H1 (cell line): ENCODE results near the gene NRN1L. TPM values are rescaled to one million over a fixed set of nuclear protein-coding genes. Genes with fewer than 3 reads are reported as not detected.

ENCODE experiments used
- CTCF ChIA-PET: fragments of 300-600 bp; sonication (Branson Sonifier 250); formaldehyde crosslinking; loops from one replicate; lab custom pipeline; 2021; ENCODE audit not compliant: partially characterized antibody; lab: Charles Lee
- POLR2A ChIA-PET: fragments of 300-600 bp; sonication (Branson Sonifier 250); formaldehyde crosslinking; loops from one replicate; lab custom pipeline; 2021; ENCODE audit warnings: inconsistent platforms; ENCODE audit not compliant: partially characterized antibody; lab: Charles Lee
- DNase-seq, 2 experiments: peaks; one replicate each; pipeline versions ENCODE4 v3.0.0 to v3.0.0-alpha.2; 2010 to 2022; ENCODE audit warnings: low spot score in 2 of 2, low read depth in 1 of 2, mixed read lengths in 1 of 2
- FAIRE-seq: peaks from 2 replicates; lab custom pipeline; 2011; peaks lifted over from hg19 to GRCh38; lab: Jason Lieb, UNC
- H2AFZ ChIP-seq: 2 replicates; pipeline ENCODE4 v1.8.1; 2012; ENCODE audit warnings: low read length, inconsistent platforms
- H2AK5ac ChIP-seq: 2 replicates; pipeline ENCODE4 v1.6.1; 2013; ENCODE audit warnings: low read depth, low read length
- H2BK120ac ChIP-seq: replicated peaks from 2 replicates; pipeline ENCODE3; 2013; ENCODE audit warnings: low read depth, low read length, inconsistent platforms
- H2BK12ac ChIP-seq: 2 replicates; pipeline ENCODE4 v1.6.1; 2013; ENCODE audit warnings: low read depth, low read length
- H2BK15ac ChIP-seq: 2 replicates; pipeline ENCODE4 v1.6.1; 2013; ENCODE audit warnings: low read length
- H2BK20ac ChIP-seq: 2 replicates; pipeline ENCODE4 v1.6.1; 2013; ENCODE audit warnings: low read length
- H2BK5ac ChIP-seq: 2 replicates; pipeline ENCODE4 v1.6.1; 2013; ENCODE audit warnings: low read depth, low read length
- H3K14ac ChIP-seq: 2 replicates; pipeline ENCODE4 v1.6.1; 2013; ENCODE audit warnings: inconsistent platforms; ENCODE audit not compliant: insufficient read length
- H3K18ac ChIP-seq: 2 replicates; pipeline ENCODE4 v1.6.1; 2013; ENCODE audit warnings: low read length; ENCODE audit errors: extremely low read depth
- H3K23ac ChIP-seq: 2 replicates; pipeline ENCODE4 v1.6.1; 2013; ENCODE audit warnings: inconsistent platforms; ENCODE audit not compliant: insufficient read length
- H3K23me2 ChIP-seq: 2 replicates; pipeline ENCODE4 v1.6.1; 2013; ENCODE audit warnings: low read depth, low read length
- H3K27ac ChIP-seq: 2 replicates; pipeline ENCODE4 v1.6.1; 2011; ENCODE audit warnings: low read depth, low read length, inconsistent platforms
- H3K27me3 ChIP-seq, 4 experiments: replicated peaks in 1 of 4; 1 replicate in 1 of 4; 2 replicates in 3 of 4; pipeline versions ENCODE4 v1.6.1 to v1.8.1; 2011 to 2013; ENCODE audit warnings: low read length in 3 of 4, mild to moderate bottlenecking in 3 of 4, inconsistent platforms in 2 of 4, mixed read lengths in 2 of 4, moderate library complexity in 1 of 4; ENCODE audit not compliant: control insufficient read depth in 3 of 4, insufficient read depth in 3 of 4; ENCODE audit errors: extremely low read depth in 1 of 4
- H3K36me3 ChIP-seq, 4 experiments: 2 replicates each; pipeline versions ENCODE4 v1.6.1 to v1.8.1; 2011 to 2013; ENCODE audit warnings: mild to moderate bottlenecking in 4 of 4, low read length in 3 of 4, moderate library complexity in 2 of 4, control low read depth in 1 of 4, inconsistent platforms in 1 of 4; ENCODE audit not compliant: insufficient read depth in 4 of 4, control insufficient read depth in 2 of 4
- H3K4ac ChIP-seq: replicated peaks from 2 replicates; pipeline ENCODE3; 2013; ENCODE audit warnings: low read length, low read depth, mixed read lengths, inconsistent platforms; ENCODE audit not compliant: insufficient read length
- H3K4me1 ChIP-seq, 4 experiments: replicated peaks in 1 of 4; 1 replicate in 1 of 4; 2 replicates in 3 of 4; pipeline versions ENCODE4 v1.6.1 to v1.8.1; 2011 to 2013; ENCODE audit warnings: low read length in 3 of 4, inconsistent platforms in 2 of 4, mixed read lengths in 1 of 4; ENCODE audit not compliant: insufficient read depth in 4 of 4, control insufficient read depth in 3 of 4
- H3K4me2 ChIP-seq, 2 experiments: 2 replicates each; pipeline versions ENCODE4 v1.6.1 to v1.8.1; 2011 to 2013; ENCODE audit warnings: low read depth in 2 of 2, low read length in 2 of 2, control low read depth in 1 of 2, inconsistent platforms in 1 of 2, mild to moderate bottlenecking in 1 of 2; ENCODE audit not compliant: insufficient read depth in 1 of 2
- H3K4me3 ChIP-seq, 4 experiments: fragments of 200-600, 300-600 bp in 1 of 4; sonication (generic), shearing (Covaris generic), sonication (Bioruptor Twin) in 1 of 4; 2 replicates each; pipeline versions ENCODE4 v1.5.1 to v1.8.1; 2011 to 2016; ENCODE audit warnings: low read length in 4 of 4, low read depth in 3 of 4, control low read depth in 2 of 4, inconsistent platforms in 2 of 4, mild to moderate bottlenecking in 2 of 4, mixed read lengths in 1 of 4, moderate library complexity in 1 of 4; ENCODE audit not compliant: insufficient read depth in 2 of 4; ENCODE audit errors: extremely low read depth in 1 of 4
- H3K56ac ChIP-seq: replicated peaks from 2 replicates; pipeline ENCODE3; 2013; ENCODE audit warnings: low read depth, mild to moderate bottlenecking, mixed read lengths, low read length, inconsistent platforms; ENCODE audit not compliant: insufficient read length
- H3K79me1 ChIP-seq: 2 replicates; pipeline ENCODE4 v1.6.1; 2013; ENCODE audit warnings: low read depth, low read length, control low read depth
- H3K79me2 ChIP-seq, 2 experiments: 2 replicates each; pipeline versions ENCODE4 v1.6.1 to v1.8.1; 2012 to 2013; ENCODE audit warnings: low read length in 2 of 2, mild to moderate bottlenecking in 2 of 2, inconsistent platforms in 1 of 2; ENCODE audit not compliant: insufficient read depth in 2 of 2, control insufficient read depth in 1 of 2
- H3K9ac ChIP-seq, 4 experiments: replicated peaks in 1 of 4; 1 replicate in 1 of 4; 2 replicates in 3 of 4; pipeline versions ENCODE4 v1.6.1 to v1.8.1; 2011 to 2013; ENCODE audit warnings: low read depth in 3 of 4, low read length in 3 of 4, control low read depth in 2 of 4, mild to moderate bottlenecking in 2 of 4, moderate library complexity in 2 of 4, inconsistent platforms in 1 of 4; ENCODE audit errors: extremely low read depth in 1 of 4
- H3K9me3 ChIP-seq, 2 experiments: 2 replicates each; pipeline versions ENCODE4 v1.6.1 to v1.8.1; 2012 to 2013; ENCODE audit warnings: mild to moderate bottlenecking in 2 of 2, moderate library complexity in 2 of 2, control low read depth in 1 of 2, inconsistent platforms in 1 of 2, low read depth in 1 of 2, low read length in 1 of 2, mixed read lengths in 1 of 2; ENCODE audit not compliant: insufficient read depth in 2 of 2
- H4K20me1 ChIP-seq, 2 experiments: replicated peaks in 1 of 2; 2 replicates each; pipeline versions ENCODE3 to v1.8.1; 2011 to 2013; ENCODE audit warnings: inconsistent platforms in 2 of 2, low read length in 2 of 2, mild to moderate bottlenecking in 1 of 2; ENCODE audit not compliant: insufficient read depth in 2 of 2, control insufficient read depth in 1 of 2
- H4K5ac ChIP-seq: 2 replicates; pipeline ENCODE4 v1.6.1; 2013; ENCODE audit warnings: low read length, low read depth, mixed read lengths, inconsistent platforms; ENCODE audit not compliant: insufficient read length
- H4K8ac ChIP-seq: 2 replicates; pipeline ENCODE4 v1.8.0; 2013; ENCODE audit warnings: mild to moderate bottlenecking, moderate library complexity, low read length, inconsistent platforms; ENCODE audit not compliant: insufficient read depth; ENCODE audit errors: extremely low read depth
- H4K91ac ChIP-seq: replicated peaks from 2 replicates; pipeline ENCODE3; 2013; ENCODE audit warnings: low read length, mixed read lengths, inconsistent platforms; ENCODE audit not compliant: insufficient read length
- CREB1 ChIP-seq: IDR thresholded peaks from 2 replicates; pipeline ENCODE4 v1.6.1; 2012; ENCODE audit warnings: inconsistent platforms
- E2F6 ChIP-seq: IDR thresholded peaks from 2 replicates; pipeline ENCODE4 v1.6.1; 2012; ENCODE audit warnings: inconsistent platforms
- EZH2 ChIP-seq: fragments of 200-600 bp; sonication (generic); IDR thresholded peaks from 2 replicates; pipeline ENCODE4 v1.7.1; 2012; ENCODE audit warnings: low read depth, mild to moderate bottlenecking, moderate library complexity, low read length, inconsistent platforms; ENCODE audit not compliant: severe bottlenecking
- RNF2 ChIP-seq: fragments of 200-900, 300-1000 bp; sonication (generic); IDR thresholded peaks from 2 replicates; pipeline ENCODE4 v1.7.1; 2016; ENCODE audit warnings: borderline replicate concordance, low read depth, mild to moderate bottlenecking, antibody characterized with exemption, low read length; ENCODE audit not compliant: poor library complexity, severe bottlenecking; ENCODE audit errors: missing control alignments
- RXRA ChIP-seq: IDR thresholded peaks from 2 replicates; pipeline ENCODE4 v1.6.1; 2011; ENCODE audit warnings: low read depth, mild to moderate bottlenecking, low read length, moderate library complexity; ENCODE audit not compliant: insufficient read depth
- SAP30 ChIP-seq: fragments of 300-600 bp; sonication (generic); IDR thresholded peaks from 2 replicates; pipeline ENCODE4 v1.7.1; 2012; ENCODE audit warnings: low read length, moderate library complexity, mild to moderate bottlenecking, inconsistent platforms; ENCODE audit not compliant: insufficient read depth, insufficient replicate concordance
- SIN3A ChIP-seq, 2 experiments: IDR thresholded peaks in 1 of 2; conservative IDR thresholded peaks in 1 of 2; 2 replicates each; pipeline ENCODE4 v1.6.1; 2011 to 2012; ENCODE audit warnings: low read length in 2 of 2, improper control_type of control experiment in 1 of 2, low read depth in 1 of 2, mild to moderate bottlenecking in 1 of 2
- TEAD4 ChIP-seq: IDR thresholded peaks from 2 replicates; pipeline ENCODE4 v1.6.1; 2012; ENCODE audit warnings: low read depth, low read length, inconsistent platforms, mixed read lengths
- WGBS, 2 experiments: shearing (Covaris generic) in 1 of 2; methylation state at CpG; one replicate each; pipeline versions ENCODE4 v1.1.6 to v1.1.7; 2013 to 2015; ENCODE audit warnings: low lambda C conversion rate in 2 of 2, mixed read lengths in 2 of 2, inconsistent platforms in 1 of 2, low coverage in 1 of 2, missing lambda C conversion rate in 1 of 2; ENCODE audit not compliant: insufficient replicate concordance in 2 of 2, insufficient coverage in 1 of 2, insufficient read length in 1 of 2; ENCODE audit errors: extremely low coverage in 1 of 2, missing lambda C conversion rate in 1 of 2; 5-methylcytosine and 5-hydroxymethylcytosine counted together
- polyA plus RNA-seq, 7 experiments: library from polyadenylated mRNA; depleted of rRNA in 3 of 7; stranded (reverse) in 5 of 7; unstranded in 2 of 7; fragments of >200 nt in 5 of 7; fragments of 200-250 nt in 2 of 7; gene quantifications; 1 replicate in 5 of 7; 2 replicates in 1 of 7; 4 replicates in 1 of 7; pipeline versions ENCODE4 v1.2.1 to v1.2.3, GENCODE V29; 2011 to 2013; ENCODE audit warnings: missing spikeins in 2 of 7, mixed read lengths in 2 of 7
- total RNA-seq: library from RNA; stranded (reverse); fragmentation: NEBNext Ultra II Directional; extraction: Animal tissue kit (Norgen Biotek cat#: 25700); gene quantifications from 2 replicates; pipeline ENCODE4 v1.2.1, GENCODE V29; 2021

Gene NRN1L
- total and polyA plus RNA-seq, 2 of the 8 experiments (the other 6 are each of a cell fraction or from before 2014, with no cell fraction given), result 4.1 to 35.2 TPM

DNA sequence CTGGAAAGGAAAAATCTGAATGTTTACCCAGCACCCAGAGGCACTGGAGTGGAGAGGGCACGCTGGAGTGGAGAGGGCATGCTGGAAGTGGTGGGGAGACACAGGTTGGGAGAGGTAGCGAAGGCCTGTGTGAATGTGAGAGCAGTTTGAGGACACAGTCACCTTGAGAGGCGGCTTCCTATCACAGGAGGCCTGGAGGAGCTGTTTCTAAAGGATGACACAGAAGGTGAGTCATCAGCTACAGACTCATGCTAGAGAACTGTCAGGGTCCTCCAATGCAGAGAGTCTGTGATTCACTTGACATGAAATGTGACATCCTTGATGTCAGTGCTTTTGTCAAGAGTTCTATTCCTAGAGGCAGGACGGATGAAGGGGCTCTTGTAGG, 33.2 kb downstream of the NRN1L start:
- no peak for FAIRE-seq
- Histone ChIP-seq H2BK15ac (no peak overlapping the region), H2AK5ac (no peak overlapping the region), H3K18ac (no peak overlapping the region), H4K8ac (no peak overlapping the region), H4K5ac (no peak overlapping the region), H3K9ac (no peak overlapping the region), H3K27ac (no peak overlapping the region), H3K4ac (no peak overlapping the region), H3K14ac (no peak overlapping the region), H3K36me3 (no peaks in the 10 kb centered on the region; a peak in 1 of 8 replicates), H3K4me1 (peaks cover 0 to 10% (median 4%) of the 10 kb centered on the region in 4 experiments; a peak in 6 of 7 replicates), H4K20me1 (peaks cover 8 to 12% of the 10 kb centered on the region in 2 experiments), H3K4me3 (no peak overlapping the region), H2BK12ac (no peak overlapping the region), H3K4me2 (no peak overlapping the region), H3K56ac (no peak overlapping the region), H3K9me3 (no peaks in the 10 kb centered on the region), H2BK20ac (no peak overlapping the region), H2BK120ac (no peak overlapping the region), H3K23ac (no peak overlapping the region), H2BK5ac (no peak overlapping the region), H3K23me2 (no peaks in the 10 kb centered on the region), H2AFZ (no peak overlapping the region), H3K79me2 (no peaks in the 10 kb centered on the region; a peak in 1 of 4 replicates), H3K79me1 (peaks cover 10% of the 10 kb centered on the region), H3K27me3 (no peaks in the 10 kb centered on the region), H4K91ac (no peak overlapping the region)
- TF ChIP-seq SIN3A (conservative IDR thresholded peaks at IDR 0.05 in 1 of 2, IDR thresholded peaks at IDR 0.05 in 1 of 2; ENCODE audit: low read depth in 1 of 2, low read length in 2 of 2) (no peak), TEAD4 (no peak), RXRA (no peak), EZH2 (no peak), E2F6 (no peak), SAP30 (no peak), RNF2 (no peak), CREB1 (no peak)
- no peak for DNase-seq
- 87% methylated on average over 4 of the region's 4 CpGs; no CpG with 5 or more reads in 1 of the 2 experiments for WGBS, 2 experiments
- ChIA-PET CTCF (interaction anchor here (0.6 to 8.9 kb wide), 6 partner anchors 9 to 102 kb away, joined by 3 to 58 read pairs (median 7); partner anchors contain the start of genes CTRL and NRN1L), POLR2A (interaction anchor here (1.4 kb wide), 1 partner anchor 11 kb away, joined by 4 read pairs; no protein-coding TSS in a partner anchor)
